Measurements from ENCODE around the gene CPNE5. TPM values are rescaled to one million over a fixed set of nuclear protein-coding genes. Genes with fewer than 3 reads are reported as not detected.

The CPNE5 gene
- total RNA-seq, 1 donor from 2014 or later: not detected

- no peaks in the 10 kb centered on the region for H3K27me3 Mint-ChIP-seq (ENCODE audit: low read depth)
- H3K9me3 Mint-ChIP-seq (ENCODE audit: low read depth): no peaks in the 10 kb centered on the region
- DNase-seq (ENCODE audit: low spot score): no peak
- no peak overlapping the region for H3K4me3 Mint-ChIP-seq (ENCODE audit: unreplicated experiment)
- peaks cover 22% of the 10 kb centered on the region for H3K4me1 Mint-ChIP-seq (ENCODE audit: low read depth)
- no peak overlapping the region for H3K27ac Mint-ChIP-seq (ENCODE audit: unreplicated experiment)
- no peaks in the 10 kb centered on the region for H3K36me3 Mint-ChIP-seq (ENCODE audit: low read depth)
- no peak for TF ChIP-seq CTCF (IDR thresholded peaks at IDR 0.05)
Measured at GRCh38 chr6:36826520-36827227, 12.6 kb downstream of the CPNE5 start.

- H3K4me1 Mint-ChIP-seq (ENCODE audit: low read depth): peaks cover 26% of the 10 kb centered on the region
- H3K9me3 Mint-ChIP-seq (ENCODE audit: low read depth): no peaks in the 10 kb centered on the region
- no peak for TF ChIP-seq CTCF (IDR thresholded peaks at IDR 0.05)
- DNase-seq (ENCODE audit: low spot score): no peak
- H3K36me3 Mint-ChIP-seq (ENCODE audit: low read depth): no peaks in the 10 kb centered on the region
- no peak overlapping the region for H3K27ac Mint-ChIP-seq (ENCODE audit: unreplicated experiment)
- H3K4me3 Mint-ChIP-seq (ENCODE audit: unreplicated experiment): no peak overlapping the region
- no peaks in the 10 kb centered on the region for H3K27me3 Mint-ChIP-seq (ENCODE audit: low read depth)
Measured at GRCh38 chr6:36825994-36826393, 13.2 kb downstream of the CPNE5 start.

GRCh38 chr6:36825452-36825851 lies 13.8 kb downstream of the CPNE5 start:
- no peaks in the 10 kb centered on the region for H3K9me3 Mint-ChIP-seq (ENCODE audit: low read depth)
- no peak for DNase-seq (ENCODE audit: low spot score)
- H3K27me3 Mint-ChIP-seq (ENCODE audit: low read depth): no peaks in the 10 kb centered on the region
- no peaks in the 10 kb centered on the region for H3K36me3 Mint-ChIP-seq (ENCODE audit: low read depth)
- H3K27ac Mint-ChIP-seq (ENCODE audit: unreplicated experiment): no peak overlapping the region
- no peak overlapping the region for H3K4me3 Mint-ChIP-seq (ENCODE audit: unreplicated experiment)
- peaks cover 27% of the 10 kb centered on the region for H3K4me1 Mint-ChIP-seq (ENCODE audit: low read depth)
- no peak for TF ChIP-seq CTCF (IDR thresholded peaks at IDR 0.05)

- no peaks in the 10 kb centered on the region for H3K9me3 Mint-ChIP-seq (ENCODE audit: low read depth)
- no peak for TF ChIP-seq CTCF (IDR thresholded peaks at IDR 0.05)
- H3K27me3 Mint-ChIP-seq (ENCODE audit: low read depth): no peaks in the 10 kb centered on the region
- H3K4me1 Mint-ChIP-seq (ENCODE audit: low read depth): peaks cover 22% of the 10 kb centered on the region
- no peak overlapping the region for H3K27ac Mint-ChIP-seq (ENCODE audit: unreplicated experiment)
- no peak overlapping the region for H3K4me3 Mint-ChIP-seq (ENCODE audit: unreplicated experiment)
- H3K36me3 Mint-ChIP-seq (ENCODE audit: low read depth): no peaks in the 10 kb centered on the region
- DNase-seq (ENCODE audit: low spot score): no peak
Measured at GRCh38 chr6:36824253-36824652, 15.0 kb downstream of the CPNE5 start.

GRCh38 chr6:36823421-36824096 lies 15.7 kb downstream of the CPNE5 start:
- no peak for TF ChIP-seq CTCF (IDR thresholded peaks at IDR 0.05)
- DNase-seq (ENCODE audit: low spot score): no peak
- H3K4me1 Mint-ChIP-seq (ENCODE audit: low read depth): peaks cover 22% of the 10 kb centered on the region
- H3K4me3 Mint-ChIP-seq (ENCODE audit: unreplicated experiment): no peak overlapping the region
- no peaks in the 10 kb centered on the region for H3K9me3 Mint-ChIP-seq (ENCODE audit: low read depth)
- H3K27ac Mint-ChIP-seq (ENCODE audit: unreplicated experiment): no peak overlapping the region
- no peaks in the 10 kb centered on the region for H3K27me3 Mint-ChIP-seq (ENCODE audit: low read depth)
- no peaks in the 10 kb centered on the region for H3K36me3 Mint-ChIP-seq (ENCODE audit: low read depth)
